GM18508 (cell line): ENCODE results near the gene PGF.
"Not testable (repeated sequence)": the region's sequence is repeated elsewhere in the genome, so short reads cannot be mapped to it uniquely, and the experiment has no call there.

Experiments used
- ATAC-seq: cut with Tn5 transposase; IDR thresholded peaks from one replicate; pipeline ENCODE4 v1.9.1; 2021; ENCODE audit warnings: moderate number of reproducible peaks; ENCODE audit not compliant: insufficient read depth, unreplicated experiment

The PGF gene

GRCh38 chr14:74955229-74956026, at the start of gene PGF:
Gene PGF, minus strand, starts transcription at chr14:74955597. Its CDS starts 355 bp downstream, at chr14:74955242.
- ATAC-seq, result no peak

DNA sequence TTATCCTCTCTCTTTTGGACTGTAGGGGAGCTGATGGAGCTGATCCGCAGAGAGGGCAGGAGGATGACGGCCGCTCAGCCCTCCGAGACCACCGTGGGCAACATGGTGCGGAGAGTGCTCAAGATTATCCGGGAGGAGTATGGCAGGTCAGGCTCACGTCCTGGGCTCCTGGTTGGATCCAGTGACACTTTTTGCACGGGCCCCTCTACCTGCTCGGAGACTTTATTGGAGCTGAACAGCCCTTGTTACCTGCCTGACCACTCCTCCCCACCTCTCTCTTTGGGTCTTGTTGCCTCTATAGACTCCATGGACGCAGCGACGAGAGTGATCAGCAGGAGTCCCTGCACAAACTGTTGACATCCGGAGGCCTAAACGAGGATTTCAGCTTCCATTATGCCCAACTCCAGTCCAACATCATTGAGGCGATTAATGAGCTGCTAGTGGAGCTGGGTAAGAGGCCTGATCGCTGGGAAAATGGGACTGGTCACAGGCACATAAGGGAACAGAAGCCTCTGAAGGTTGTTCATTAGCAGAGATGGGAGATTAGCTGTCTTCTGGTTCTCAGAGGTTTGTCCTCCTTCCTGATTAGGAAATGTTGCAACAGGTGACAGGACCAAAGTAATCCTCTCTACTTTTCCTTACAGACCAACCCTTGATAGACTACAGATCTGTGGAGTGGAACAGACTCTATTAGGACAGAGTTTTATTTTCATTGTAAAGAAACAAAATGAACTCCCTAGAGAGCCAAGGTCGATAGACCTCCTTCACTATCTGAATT, 48.0 kb upstream of the PGF start:
- no peak for ATAC-seq

DNA sequence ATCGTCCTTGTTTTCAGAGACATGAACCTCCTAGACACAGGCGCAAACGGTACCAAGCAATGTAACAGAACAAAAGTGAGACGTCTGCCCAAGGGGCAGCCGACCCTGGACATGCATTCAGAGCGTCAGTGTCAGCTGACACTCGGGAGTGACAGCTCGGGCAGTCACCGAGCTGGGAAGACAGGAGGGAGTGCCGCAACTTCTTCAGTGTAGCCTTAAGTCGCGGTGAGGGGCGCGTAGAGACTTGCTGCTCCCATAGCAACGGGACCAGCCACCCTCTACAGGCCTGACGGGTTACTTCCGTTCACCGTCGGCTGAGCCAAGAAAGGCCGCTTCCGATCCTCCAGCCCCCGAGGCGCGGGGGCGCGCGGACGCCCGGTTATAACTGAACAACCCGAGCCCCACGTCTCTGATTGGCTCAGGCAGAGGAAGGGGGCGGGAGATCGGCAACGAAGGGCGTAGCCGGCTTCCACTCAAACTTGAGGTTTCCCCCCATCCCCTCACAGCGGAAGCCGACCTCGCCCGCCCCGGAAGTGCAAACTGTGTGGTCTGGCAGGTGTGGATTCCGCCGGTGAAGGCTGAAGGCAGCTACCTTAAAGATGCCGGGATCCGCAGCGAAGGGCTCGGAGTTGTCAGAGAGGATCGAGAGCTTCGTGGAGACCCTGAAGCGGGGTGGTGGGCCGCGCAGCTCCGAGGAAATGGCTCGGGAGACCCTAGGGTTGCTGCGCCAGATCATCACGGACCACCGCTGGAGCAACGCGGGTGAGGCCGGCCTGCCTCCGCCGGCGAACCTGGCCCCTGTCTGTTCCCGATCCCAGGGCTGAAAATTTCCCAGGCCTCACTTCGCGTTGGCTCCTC, 47.2 kb upstream of the PGF start, which contains the start of gene EIF2B2:
Gene EIF2B2 (plus strand): TSS at position 530 of the 858 bp plus-strand sequence. CDS start 70 bp downstream, at position 600.
- peak; percentile 79 for ATAC-seq

GRCh38 chr14:75001899-75002298, 46.5 kb upstream of the PGF start:
- no peak for ATAC-seq

DNA sequence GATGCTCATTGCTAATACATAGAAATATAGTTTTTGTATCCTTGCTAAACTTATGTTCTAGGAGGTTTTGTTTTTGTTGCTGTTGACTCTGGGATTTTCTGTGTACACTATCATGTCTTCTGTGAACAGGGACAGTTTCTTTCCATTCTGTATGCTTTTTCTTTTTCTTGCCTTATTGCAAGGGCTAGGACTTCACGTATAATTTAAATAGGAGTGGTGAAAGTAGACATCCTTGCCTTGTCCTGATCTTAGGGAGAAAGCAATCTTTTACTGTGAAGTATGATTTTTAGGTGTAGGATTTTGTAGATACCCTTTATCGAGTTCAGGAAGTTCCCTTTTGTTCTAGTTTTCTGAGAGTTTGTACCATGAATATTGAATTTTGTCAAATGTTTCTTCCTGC, 45.9 kb upstream of the PGF start:
- ATAC-seq, result no peak

GRCh38 chr14:74995781-74996180, 40.4 kb upstream of the PGF start:
- ATAC-seq, result not testable (repeated sequence)

- not testable (repeated sequence) for ATAC-seq
Measured at GRCh38 chr14:74994182-74994581, 38.8 kb upstream of the PGF start.

- no peak for ATAC-seq
Measured at GRCh38 chr14:74988993-74989392, 33.6 kb upstream of the PGF start.

DNA sequence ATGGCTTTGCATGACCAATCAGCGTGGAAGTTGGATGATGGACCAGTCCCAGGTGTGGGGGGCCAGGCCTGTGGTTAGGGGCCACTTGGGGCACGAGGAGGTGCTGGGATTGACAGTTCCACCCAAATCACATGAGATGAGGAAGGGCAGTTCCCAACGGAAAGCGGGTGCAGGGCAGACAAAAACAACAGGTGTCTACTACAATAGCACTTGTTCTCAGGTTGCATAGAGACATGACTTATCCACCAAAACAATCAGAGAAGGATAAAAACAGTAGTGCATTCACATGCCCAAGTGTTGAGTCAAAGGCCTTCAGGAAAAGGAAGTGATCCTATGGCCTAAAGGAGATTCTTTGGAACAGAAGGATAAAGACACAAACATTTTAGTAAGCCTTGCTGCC, 32.7 kb upstream of the PGF start:
- no peak for ATAC-seq

DNA sequence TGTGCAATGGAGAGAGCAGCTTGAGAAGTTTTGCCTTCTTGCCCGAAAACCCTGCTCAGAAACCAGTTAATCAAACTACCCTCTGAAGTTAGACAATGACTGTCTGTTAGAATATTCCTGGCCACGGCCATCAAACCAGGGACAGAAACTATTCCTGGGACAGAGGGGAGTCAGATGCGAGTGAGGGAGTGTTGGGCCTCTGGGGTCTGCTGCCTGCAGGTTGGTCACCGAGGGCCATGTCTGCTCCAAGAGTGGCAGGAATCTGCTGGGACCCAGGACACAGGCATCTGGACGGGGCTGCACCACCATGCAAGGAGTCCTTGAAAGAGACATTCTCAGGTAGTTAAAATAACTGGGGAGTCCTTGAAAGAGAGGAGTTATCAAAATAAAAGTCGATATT, 30.4 kb upstream of the PGF start:
- ATAC-seq, result no peak

DNA sequence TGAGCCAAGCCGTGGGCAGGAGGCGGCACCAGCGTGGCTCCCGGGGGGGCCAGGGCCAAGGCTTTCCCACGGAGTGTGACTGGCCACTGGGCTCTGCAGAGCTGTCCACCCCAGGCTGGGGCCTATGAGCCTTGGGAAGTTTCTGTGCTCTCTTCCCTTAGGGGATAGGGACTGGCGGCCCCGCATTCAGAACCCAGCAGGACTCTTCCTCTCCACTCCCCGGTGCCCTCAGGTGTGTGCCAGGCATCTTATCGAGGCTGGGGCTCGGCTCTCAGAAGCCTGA, 29.6 kb upstream of the PGF start:
- no peak for ATAC-seq

DNA sequence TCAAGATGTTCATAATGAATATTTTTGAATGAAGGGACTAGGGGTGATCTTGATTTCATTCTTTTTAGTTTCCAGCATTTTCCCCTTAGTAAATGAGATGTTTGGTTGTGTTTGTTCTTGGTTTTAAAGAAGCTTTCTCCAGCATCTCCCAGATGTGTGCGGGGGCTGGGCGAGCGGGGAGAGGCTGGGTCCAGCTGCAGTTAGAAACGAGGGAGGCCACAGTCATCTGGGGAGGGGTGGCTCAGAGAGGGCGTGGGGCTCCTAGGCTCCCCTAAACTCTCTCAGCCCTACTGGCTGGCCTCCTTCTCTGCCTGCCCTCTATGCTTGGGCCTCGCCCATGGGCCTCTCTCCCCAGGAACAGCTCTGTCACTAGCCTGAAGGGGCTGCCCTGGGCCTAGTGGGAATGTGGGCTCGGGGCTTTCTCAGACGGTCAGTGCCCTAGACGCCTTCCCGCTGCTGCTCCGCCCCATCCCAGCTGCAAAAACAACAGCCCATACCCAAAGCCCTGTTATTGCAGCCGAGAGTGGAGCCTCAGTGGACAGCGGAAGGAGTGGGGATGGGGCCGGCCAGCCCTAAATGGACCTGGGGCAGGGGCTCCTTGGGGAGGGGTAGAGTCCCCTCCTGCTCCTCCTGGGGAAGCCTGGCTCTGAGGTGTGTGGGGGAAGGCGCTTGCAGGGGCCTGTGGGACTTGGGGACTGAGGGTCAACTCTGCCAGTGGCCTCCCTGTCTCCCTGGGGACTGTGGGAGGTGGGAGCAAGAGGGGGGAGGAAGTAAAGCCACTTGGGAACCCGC, 29.0 kb upstream of the PGF start:
- ATAC-seq, result no peak

GRCh38 chr14:74983343-74983742, 27.9 kb upstream of the PGF start:
- no peak for ATAC-seq

- no peak for ATAC-seq
Measured at GRCh38 chr14:74982661-74983060, 27.3 kb upstream of the PGF start.

DNA sequence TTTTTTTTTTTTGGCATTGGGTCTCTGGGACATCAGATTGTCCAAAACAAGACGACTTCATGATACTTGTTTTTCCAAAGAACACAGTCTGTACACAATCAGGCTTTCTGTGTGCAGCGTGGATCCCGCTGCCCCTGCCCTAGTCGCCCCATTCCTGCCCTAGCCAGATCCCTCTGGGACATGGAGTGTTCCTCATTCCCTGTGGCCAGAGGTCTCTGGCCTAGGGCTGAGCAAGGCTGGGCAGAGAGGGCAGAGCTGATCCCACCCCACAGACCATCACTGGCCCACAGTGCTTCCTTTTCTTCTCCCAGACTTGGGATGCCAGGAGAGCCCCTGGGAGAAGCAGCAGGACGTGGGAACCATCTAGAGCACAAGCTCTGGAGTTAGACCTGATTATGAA, 26.4 kb upstream of the PGF start:
- ATAC-seq, result no peak

DNA sequence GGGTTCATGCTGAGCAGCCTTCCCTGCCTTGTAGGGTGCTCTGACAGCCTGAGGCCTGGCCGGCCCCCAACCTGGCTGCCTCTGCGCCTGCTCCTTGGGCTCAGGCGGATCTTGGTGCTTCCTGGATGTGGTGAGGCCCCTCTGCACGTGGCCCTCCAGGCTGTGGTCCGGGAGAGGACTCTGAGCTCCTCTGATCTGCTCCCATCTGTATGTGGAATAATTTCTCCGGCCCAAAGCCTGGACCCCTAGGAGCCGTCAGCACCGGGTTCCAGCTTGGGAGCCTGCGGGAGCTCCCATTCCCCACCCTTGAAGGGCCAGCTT, 26.0 kb upstream of the PGF start:
- ATAC-seq, result no peak

GRCh38 chr14:74980731-74981461, 25.5 kb upstream of the PGF start:
- no peak for ATAC-seq

- ATAC-seq, result no peak
Measured at GRCh38 chr14:74980398-74980730, 25.0 kb upstream of the PGF start.

DNA sequence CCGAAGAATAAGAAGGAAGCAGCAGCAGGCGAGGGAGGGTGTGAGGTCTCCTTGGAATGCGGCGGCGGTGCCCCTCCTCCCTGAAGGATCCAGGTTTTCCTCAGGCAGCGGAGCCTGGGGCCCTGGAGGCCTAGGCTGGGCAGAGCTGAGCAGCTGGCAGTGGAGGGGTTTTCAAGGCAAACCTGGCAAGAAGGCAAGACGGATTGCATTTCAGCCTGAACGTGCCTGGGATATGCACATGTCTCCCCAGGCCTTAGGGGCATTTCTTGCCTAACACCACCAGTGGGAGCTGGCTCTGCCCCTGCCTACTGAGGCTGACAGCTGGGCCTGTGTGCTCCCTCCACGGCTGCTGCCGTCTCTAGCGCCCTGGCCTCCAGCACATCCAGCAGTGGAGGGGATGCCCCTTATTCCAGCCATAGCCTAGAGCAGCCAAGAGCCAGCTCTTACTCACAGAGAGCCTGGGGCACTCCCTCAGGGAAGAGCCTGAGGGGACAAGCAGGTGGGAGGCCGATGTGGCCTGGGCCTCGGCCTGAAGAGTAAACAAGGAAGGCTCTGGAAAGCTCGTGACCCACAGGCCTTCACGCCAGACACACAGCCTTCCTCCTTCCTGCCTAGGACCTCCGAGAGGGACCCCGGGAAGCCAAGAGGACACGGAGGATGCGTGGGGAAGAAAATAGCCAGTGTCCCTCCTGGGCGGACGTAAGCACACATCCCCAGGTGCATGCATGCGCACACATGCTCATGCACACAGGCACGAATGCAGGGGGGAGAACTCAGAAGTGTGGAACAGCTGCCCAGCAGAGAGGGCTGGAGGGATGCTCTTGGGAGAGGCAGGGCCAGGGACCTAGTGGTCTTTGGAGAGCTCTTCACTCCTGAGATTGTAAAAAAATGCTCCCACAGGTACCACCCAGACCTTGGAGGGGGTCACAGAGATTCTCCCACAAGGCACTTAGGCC, 24.3 kb upstream of the PGF start:
- ATAC-seq, result no peak
